HepG2 (cell line): ENCODE measurements around the gene MPIG6B. TPM values are rescaled to one million over a fixed set of nuclear protein-coding genes. Genes with fewer than 3 reads are reported as not detected.

ENCODE experiments used
- ATRX ChIP-seq: sonication (generic); formaldehyde crosslinking; IDR thresholded peaks from 2 replicates; pipeline ENCODE4 v1.4.0; 2020; ENCODE audit warnings: missing genetic modification reagents, borderline replicate concordance
- NFYB ChIP-seq: sonication (generic); formaldehyde crosslinking; IDR thresholded peaks from 2 replicates; pipeline ENCODE4 v1.4.0; 2020; ENCODE audit warnings: missing genetic modification reagents
- PHF20 ChIP-seq: sonication (generic); formaldehyde crosslinking; IDR thresholded peaks from 2 replicates; pipeline ENCODE4 v1.5.0; 2020; ENCODE audit warnings: mild to moderate bottlenecking, missing genetic modification reagents
- ZNF549 ChIP-seq: sonication (generic); formaldehyde crosslinking; IDR thresholded peaks from 2 replicates; pipeline ENCODE4 v1.5.0; 2020; ENCODE audit warnings: missing genetic modification reagents
- ZNF564 ChIP-seq: sonication (generic); formaldehyde crosslinking; IDR thresholded peaks from 2 replicates; pipeline ENCODE4 v1.8.1; 2023; ENCODE audit warnings: mild to moderate bottlenecking, missing genetic modification reagents
- ZNF577 ChIP-seq: sonication (generic); formaldehyde crosslinking; IDR thresholded peaks from 2 replicates; pipeline ENCODE4 v1.4.0; 2020; ENCODE audit warnings: mild to moderate bottlenecking, low read depth, missing genetic modification reagents, borderline replicate concordance
- ZNF761 ChIP-seq: sonication (generic); formaldehyde crosslinking; conservative IDR thresholded peaks from 2 replicates; pipeline ENCODE4 v1.4.0; 2020; ENCODE audit warnings: mild to moderate bottlenecking, missing genetic modification reagents
- ZNF879 ChIP-seq: sonication (generic); formaldehyde crosslinking; IDR thresholded peaks from 2 replicates; pipeline ENCODE4 v1.8.1; 2023; ENCODE audit warnings: missing genetic modification reagents
- polyA plus RNA-seq, 8 experiments: library from polyadenylated mRNA; depleted of rRNA in 3 of 8; stranded (reverse) in 7 of 8; unstranded in 1 of 8; fragments of >200 nt; fragmentation: Illumina TruSeq in 4 of 8; extraction: Trizol in 4 of 8; gene quantifications; 2 replicates each; pipeline versions ENCODE4 v1.2.1 to v1.2.3, GENCODE V29; 2011 to 2016; ENCODE audit warnings: low read depth in 4 of 8, missing spikeins in 1 of 8, mixed read lengths in 1 of 8; ENCODE audit not compliant: insufficient read depth in 1 of 8
- total RNA-seq, 5 experiments: library from RNA; depleted of rRNA; stranded (reverse); fragments of >200 nt; fragmentation: Illumina TruSeq; extraction: Trizol; gene quantifications; 2 replicates each; pipeline ENCODE4 v1.2.3, GENCODE V29; 2016; ENCODE audit warnings: low read depth in 1 of 5
- TF ChIP-seq, protein P1 (sequence below): sonication (generic); formaldehyde crosslinking; IDR thresholded peaks from 2 replicates; pipeline ENCODE4 v1.5.1; 2020; ENCODE audit warnings: mild to moderate bottlenecking, moderate library complexity, missing genetic modification reagents
- TF ChIP-seq, protein P2 (sequence below): sonication (generic); formaldehyde crosslinking; IDR thresholded peaks from 2 replicates; pipeline ENCODE4 v1.8.1; 2023; ENCODE audit warnings: missing genetic modification reagents, inconsistent platforms, borderline replicate concordance
- TF ChIP-seq, protein P3 (sequence below): sonication (generic); formaldehyde crosslinking; IDR thresholded peaks from 2 replicates; pipeline ENCODE4 v1.4.0; 2020; ENCODE audit warnings: missing genetic modification reagents, mild to moderate bottlenecking, borderline replicate concordance
- TF ChIP-seq, protein P4 (sequence below): sonication (generic); formaldehyde crosslinking; IDR thresholded peaks from 2 replicates; pipeline ENCODE4 v1.4.0; 2020; ENCODE audit warnings: missing genetic modification reagents, borderline replicate concordance
- TF ChIP-seq, protein P5 (sequence below): sonication (generic); formaldehyde crosslinking; IDR thresholded peaks from 2 replicates; pipeline ENCODE4 v1.9.0; 2021; ENCODE audit warnings: missing genetic modification reagents, borderline replicate concordance
- TF ChIP-seq, protein P6 (sequence below): IDR thresholded peaks from 2 replicates; pipeline ENCODE4 v1.6.1; 2016; ENCODE audit warnings: missing compliant biosample characterization, missing genetic modification reagents, borderline replicate concordance

Gene MPIG6B
- total and polyA plus RNA-seq, 2 of the 13 experiments (the other 11 are each of a cell fraction or from before 2014, with no cell fraction given): not detected

DNA sequence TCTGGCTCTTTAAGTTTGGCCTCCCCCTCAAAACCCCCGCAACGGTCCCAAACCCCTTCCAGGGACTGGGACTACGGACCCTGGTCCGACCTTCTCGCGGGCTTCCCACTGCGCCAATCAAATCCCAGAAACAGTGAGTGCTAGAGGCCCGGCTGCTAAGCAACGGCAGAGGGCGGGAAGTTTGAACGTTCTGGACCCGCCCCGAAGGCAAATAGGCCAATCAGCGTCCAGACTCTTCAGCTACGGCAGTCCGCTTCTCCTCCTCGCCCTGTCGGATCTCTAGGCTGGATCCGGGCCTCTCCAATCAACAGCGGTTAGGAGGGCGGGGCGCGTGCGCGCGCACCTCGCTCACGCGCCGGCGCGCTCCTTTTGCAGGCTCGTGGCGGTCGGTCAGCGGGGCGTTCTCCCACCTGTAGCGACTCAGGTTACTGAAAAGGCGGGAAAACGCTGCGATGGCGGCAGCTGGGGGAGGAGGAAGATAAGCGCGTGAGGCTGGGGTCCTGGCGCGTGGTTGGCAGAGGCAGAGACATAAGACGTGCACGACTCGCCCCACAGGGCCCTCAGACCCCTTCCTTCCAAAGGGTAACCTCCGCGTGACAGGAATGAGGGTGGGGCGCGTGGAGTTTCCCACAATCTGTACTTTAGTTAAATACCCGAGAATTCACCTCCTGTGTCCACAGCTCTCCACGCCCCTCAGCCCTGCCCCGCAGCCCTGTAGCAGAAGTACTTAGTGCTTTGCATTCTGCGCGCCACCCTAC is 16.6 kb downstream of the MPIG6B start, which contains the start of gene MSH5 (continued):
- TF ChIP-seq, protein P1, sequence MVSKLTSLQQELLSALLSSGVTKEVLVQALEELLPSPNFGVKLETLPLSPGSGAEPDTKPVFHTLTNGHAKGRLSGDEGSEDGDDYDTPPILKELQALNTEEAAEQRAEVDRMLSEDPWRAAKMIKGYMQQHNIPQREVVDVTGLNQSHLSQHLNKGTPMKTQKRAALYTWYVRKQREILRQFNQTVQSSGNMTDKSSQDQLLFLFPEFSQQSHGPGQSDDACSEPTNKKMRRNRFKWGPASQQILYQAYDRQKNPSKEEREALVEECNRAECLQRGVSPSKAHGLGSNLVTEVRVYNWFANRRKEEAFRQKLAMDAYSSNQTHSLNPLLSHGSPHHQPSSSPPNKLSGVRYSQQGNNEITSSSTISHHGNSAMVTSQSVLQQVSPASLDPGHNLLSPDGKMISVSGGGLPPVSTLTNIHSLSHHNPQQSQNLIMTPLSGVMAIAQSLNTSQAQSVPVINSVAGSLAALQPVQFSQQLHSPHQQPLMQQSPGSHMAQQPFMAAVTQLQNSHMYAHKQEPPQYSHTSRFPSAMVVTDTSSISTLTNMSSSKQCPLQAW (CRISPR knock-in tag): peak; percentile 93
- TF ChIP-seq NFYB: peak; percentile 98
- peak; percentile 85 for TF ChIP-seq ZNF761 (CRISPR knock-in tag)
- TF ChIP-seq, protein P2, sequence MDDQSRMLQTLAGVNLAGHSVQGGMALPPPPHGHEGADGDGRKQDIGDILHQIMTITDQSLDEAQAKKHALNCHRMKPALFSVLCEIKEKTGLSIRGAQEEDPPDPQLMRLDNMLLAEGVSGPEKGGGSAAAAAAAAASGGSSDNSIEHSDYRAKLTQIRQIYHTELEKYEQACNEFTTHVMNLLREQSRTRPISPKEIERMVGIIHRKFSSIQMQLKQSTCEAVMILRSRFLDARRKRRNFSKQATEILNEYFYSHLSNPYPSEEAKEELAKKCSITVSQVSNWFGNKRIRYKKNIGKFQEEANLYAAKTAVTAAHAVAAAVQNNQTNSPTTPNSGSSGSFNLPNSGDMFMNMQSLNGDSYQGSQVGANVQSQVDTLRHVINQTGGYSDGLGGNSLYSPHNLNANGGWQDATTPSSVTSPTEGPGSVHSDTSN (CRISPR knock-in tag): no peak
- TF ChIP-seq, protein P3, sequence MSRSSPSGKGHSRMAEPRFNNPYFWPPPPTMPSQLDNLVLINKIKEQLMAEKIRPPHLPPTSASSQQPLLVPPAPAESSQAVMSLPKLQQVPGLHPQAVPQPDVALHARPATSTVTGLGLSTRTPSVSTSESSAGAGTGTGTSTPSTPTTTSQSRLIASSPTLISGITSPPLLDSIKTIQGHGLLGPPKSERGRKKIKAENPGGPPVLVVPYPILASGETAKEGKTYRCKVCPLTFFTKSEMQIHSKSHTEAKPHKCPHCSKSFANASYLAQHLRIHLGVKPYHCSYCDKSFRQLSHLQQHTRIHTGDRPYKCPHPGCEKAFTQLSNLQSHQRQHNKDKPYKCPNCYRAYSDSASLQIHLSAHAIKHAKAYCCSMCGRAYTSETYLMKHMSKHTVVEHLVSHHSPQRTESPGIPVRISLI (CRISPR knock-in tag): peak; percentile 53; the same call in 1 of the 2 replicates
- TF ChIP-seq, protein P4, sequence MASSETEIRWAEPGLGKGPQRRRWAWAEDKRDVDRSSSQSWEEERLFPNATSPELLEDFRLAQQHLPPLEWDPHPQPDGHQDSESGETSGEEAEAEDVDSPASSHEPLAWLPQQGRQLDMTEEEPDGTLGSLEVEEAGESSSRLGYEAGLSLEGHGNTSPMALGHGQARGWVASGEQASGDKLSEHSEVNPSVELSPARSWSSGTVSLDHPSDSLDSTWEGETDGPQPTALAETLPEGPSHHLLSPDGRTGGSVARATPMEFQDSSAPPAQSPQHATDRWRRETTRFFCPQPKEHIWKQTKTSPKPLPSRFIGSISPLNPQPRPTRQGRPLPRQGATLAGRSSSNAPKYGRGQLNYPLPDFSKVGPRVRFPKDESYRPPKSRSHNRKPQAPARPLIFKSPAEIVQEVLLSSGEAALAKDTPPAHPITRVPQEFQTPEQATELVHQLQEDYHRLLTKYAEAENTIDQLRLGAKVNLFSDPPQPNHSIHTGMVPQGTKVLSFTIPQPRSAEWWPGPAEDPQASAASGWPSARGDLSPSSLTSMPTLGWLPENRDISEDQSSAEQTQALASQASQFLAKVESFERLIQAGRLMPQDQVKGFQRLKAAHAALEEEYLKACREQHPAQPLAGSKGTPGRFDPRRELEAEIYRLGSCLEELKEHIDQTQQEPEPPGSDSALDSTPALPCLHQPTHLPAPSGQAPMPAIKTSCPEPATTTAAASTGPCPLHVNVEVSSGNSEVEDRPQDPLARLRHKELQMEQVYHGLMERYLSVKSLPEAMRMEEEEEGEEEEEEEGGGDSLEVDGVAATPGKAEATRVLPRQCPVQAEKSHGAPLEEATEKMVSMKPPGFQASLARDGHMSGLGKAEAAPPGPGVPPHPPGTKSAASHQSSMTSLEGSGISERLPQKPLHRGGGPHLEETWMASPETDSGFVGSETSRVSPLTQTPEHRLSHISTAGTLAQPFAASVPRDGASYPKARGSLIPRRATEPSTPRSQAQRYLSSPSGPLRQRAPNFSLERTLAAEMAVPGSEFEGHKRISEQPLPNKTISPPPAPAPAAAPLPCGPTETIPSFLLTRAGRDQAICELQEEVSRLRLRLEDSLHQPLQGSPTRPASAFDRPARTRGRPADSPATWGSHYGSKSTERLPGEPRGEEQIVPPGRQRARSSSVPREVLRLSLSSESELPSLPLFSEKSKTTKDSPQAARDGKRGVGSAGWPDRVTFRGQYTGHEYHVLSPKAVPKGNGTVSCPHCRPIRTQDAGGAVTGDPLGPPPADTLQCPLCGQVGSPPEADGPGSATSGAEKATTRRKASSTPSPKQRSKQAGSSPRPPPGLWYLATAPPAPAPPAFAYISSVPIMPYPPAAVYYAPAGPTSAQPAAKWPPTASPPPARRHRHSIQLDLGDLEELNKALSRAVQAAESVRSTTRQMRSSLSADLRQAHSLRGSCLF (CRISPR knock-in tag): peak; percentile 97
- TF ChIP-seq ATRX: no peak; the same call in 1 of the 2 replicates
- TF ChIP-seq ZNF879 (CRISPR knock-in tag): peak; percentile 97
- TF ChIP-seq ZNF549 (CRISPR knock-in tag): no peak
- TF ChIP-seq, protein P5, sequence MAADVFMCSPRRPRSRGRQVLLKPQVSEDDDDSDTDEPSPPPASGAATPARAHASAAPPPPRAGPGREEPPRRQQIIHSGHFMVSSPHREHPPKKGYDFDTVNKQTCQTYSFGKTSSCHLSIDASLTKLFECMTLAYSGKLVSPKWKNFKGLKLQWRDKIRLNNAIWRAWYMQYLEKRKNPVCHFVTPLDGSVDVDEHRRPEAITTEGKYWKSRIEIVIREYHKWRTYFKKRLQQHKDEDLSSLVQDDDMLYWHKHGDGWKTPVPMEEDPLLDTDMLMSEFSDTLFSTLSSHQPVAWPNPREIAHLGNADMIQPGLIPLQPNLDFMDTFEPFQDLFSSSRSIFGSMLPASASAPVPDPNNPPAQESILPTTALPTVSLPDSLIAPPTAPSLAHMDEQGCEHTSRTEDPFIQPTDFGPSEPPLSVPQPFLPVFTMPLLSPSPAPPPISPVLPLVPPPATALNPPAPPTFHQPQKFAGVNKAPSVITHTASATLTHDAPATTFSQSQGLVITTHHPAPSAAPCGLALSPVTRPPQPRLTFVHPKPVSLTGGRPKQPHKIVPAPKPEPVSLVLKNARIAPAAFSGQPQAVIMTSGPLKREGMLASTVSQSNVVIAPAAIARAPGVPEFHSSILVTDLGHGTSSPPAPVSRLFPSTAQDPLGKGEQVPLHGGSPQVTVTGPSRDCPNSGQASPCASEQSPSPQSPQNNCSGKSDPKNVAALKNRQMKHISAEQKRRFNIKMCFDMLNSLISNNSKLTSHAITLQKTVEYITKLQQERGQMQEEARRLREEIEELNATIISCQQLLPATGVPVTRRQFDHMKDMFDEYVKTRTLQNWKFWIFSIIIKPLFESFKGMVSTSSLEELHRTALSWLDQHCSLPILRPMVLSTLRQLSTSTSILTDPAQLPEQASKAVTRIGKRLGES: no peak; the same call in 1 of the 2 replicates
- TF ChIP-seq, protein P6, sequence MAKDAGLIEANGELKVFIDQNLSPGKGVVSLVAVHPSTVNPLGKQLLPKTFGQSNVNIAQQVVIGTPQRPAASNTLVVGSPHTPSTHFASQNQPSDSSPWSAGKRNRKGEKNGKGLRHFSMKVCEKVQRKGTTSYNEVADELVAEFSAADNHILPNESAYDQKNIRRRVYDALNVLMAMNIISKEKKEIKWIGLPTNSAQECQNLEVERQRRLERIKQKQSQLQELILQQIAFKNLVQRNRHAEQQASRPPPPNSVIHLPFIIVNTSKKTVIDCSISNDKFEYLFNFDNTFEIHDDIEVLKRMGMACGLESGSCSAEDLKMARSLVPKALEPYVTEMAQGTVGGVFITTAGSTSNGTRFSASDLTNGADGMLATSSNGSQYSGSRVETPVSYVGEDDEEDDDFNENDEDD (CRISPR knock-in tag): peak; percentile 100
- TF ChIP-seq ZNF564 (CRISPR knock-in tag): peak; percentile 96
- peak; percentile 39; the same call in 1 of the 2 replicates for TF ChIP-seq PHF20 (CRISPR knock-in tag)
- TF ChIP-seq ZNF577: no peak
